Endothelial cell (in vitro differentiated cells): ENCODE results near the gene SDHC. TPM values are rescaled to one million over a fixed set of nuclear protein-coding genes. Genes with fewer than 3 reads are reported as not detected.

ENCODE experiments used
- DNase-seq: peaks from one replicate; pipeline ENCODE4 v3.0.0; 2021; ENCODE audit warnings: low spot score
- H3K27ac Mint-ChIP-seq: one replicate; pipeline ENCODE4 v1.8.0; 2021; ENCODE audit warnings: mixed read lengths, inconsistent platforms; ENCODE audit not compliant: unreplicated experiment
- H3K27me3 Mint-ChIP-seq: one replicate; pipeline ENCODE4 v1.8.0; 2021; ENCODE audit warnings: mild to moderate bottlenecking, moderate library complexity, mixed read lengths, inconsistent platforms; ENCODE audit not compliant: unreplicated experiment
- H3K36me3 Mint-ChIP-seq: one replicate; pipeline ENCODE4 v1.8.0; 2021; ENCODE audit warnings: mild to moderate bottlenecking, low read depth, mixed read lengths, inconsistent platforms; ENCODE audit not compliant: unreplicated experiment
- H3K4me1 Mint-ChIP-seq: one replicate; pipeline ENCODE4 v1.8.0; 2021; ENCODE audit warnings: mild to moderate bottlenecking, mixed read lengths, inconsistent platforms; ENCODE audit not compliant: unreplicated experiment
- H3K4me3 Mint-ChIP-seq: one replicate; pipeline ENCODE4 v1.8.0; 2021; ENCODE audit warnings: mild to moderate bottlenecking, mixed read lengths, inconsistent platforms; ENCODE audit not compliant: unreplicated experiment
- H3K9me3 Mint-ChIP-seq: one replicate; pipeline ENCODE4 v1.8.0; 2021; ENCODE audit warnings: mixed read lengths, inconsistent platforms; ENCODE audit not compliant: unreplicated experiment
- CTCF ChIP-seq: fragments of 200-600 bp; sonication (generic); IDR thresholded peaks from one replicate; pipeline ENCODE4 v1.5.0; 2021; ENCODE audit warnings: antibody characterized with exemption; ENCODE audit not compliant: unreplicated experiment
- total RNA-seq: library from RNA; stranded (reverse); fragmentation: NEBNext Ultra II Directional; extraction: Animal tissue kit (Norgen Biotek cat#: 25700); gene quantifications from one replicate; pipeline ENCODE4 v1.2.1, GENCODE V29; 2021; ENCODE audit not compliant: unreplicated experiment

Gene SDHC
- total RNA-seq, 1 donor from 2014 or later: 180 TPM

GRCh38 chr1:161273402-161273801, 40.8 kb upstream of the SDHC start:
- no peak for DNase-seq

GRCh38 chr1:161274874-161275273, 39.3 kb upstream of the SDHC start:
- Mint-ChIP-seq H3K27me3 (no peaks in the 10 kb centered on the region), H3K4me3 (no peak overlapping the region)

More at GRCh38 chr1:161273402-161273801, 40.8 kb upstream of the SDHC start:
- no peaks in the 10 kb centered on the region for H3K9me3 Mint-ChIP-seq
- H3K27me3 Mint-ChIP-seq: no peaks in the 10 kb centered on the region
- no peaks in the 10 kb centered on the region for H3K36me3 Mint-ChIP-seq
- no peak for TF ChIP-seq CTCF
- H3K4me3 Mint-ChIP-seq: no peak overlapping the region
- H3K27ac Mint-ChIP-seq: no peak overlapping the region
- H3K4me1 Mint-ChIP-seq: no peaks in the 10 kb centered on the region

GRCh38 chr1:161282991-161283390, 31.2 kb upstream of the SDHC start:
- DNase-seq: no peak
- Mint-ChIP-seq H3K27ac (no peak overlapping the region), H3K36me3 (peaks cover 10% of the 10 kb centered on the region), H3K27me3 (peaks cover 6% of the 10 kb centered on the region), H3K4me3 (peak overlapping the region; percentile 10), H3K4me1 (peaks cover 12% of the 10 kb centered on the region), H3K9me3 (no peaks in the 10 kb centered on the region)
- no peak for TF ChIP-seq CTCF

More at GRCh38 chr1:161274874-161275273, 39.3 kb upstream of the SDHC start:
- Mint-ChIP-seq H3K4me1 (no peaks in the 10 kb centered on the region), H3K27ac (no peak overlapping the region), H3K36me3 (no peaks in the 10 kb centered on the region), H3K9me3 (no peaks in the 10 kb centered on the region)
- no peak for DNase-seq
- TF ChIP-seq CTCF: no peak

GRCh38 chr1:161285113-161285512, 29.1 kb upstream of the SDHC start:
- DNase-seq: no peak
- peaks cover 6% of the 10 kb centered on the region for H3K27me3 Mint-ChIP-seq
- peaks cover 14% of the 10 kb centered on the region for H3K4me1 Mint-ChIP-seq
- no peak for TF ChIP-seq CTCF
- no peak overlapping the region for H3K27ac Mint-ChIP-seq
- peaks cover 10% of the 10 kb centered on the region for H3K36me3 Mint-ChIP-seq
- no peaks in the 10 kb centered on the region for H3K9me3 Mint-ChIP-seq
- H3K4me3 Mint-ChIP-seq: no peak overlapping the region

- H3K4me3 Mint-ChIP-seq: no peak overlapping the region
- peaks cover 3% of the 10 kb centered on the region for H3K27me3 Mint-ChIP-seq
- no peaks in the 10 kb centered on the region for H3K9me3 Mint-ChIP-seq
- no peak overlapping the region for H3K27ac Mint-ChIP-seq
- H3K36me3 Mint-ChIP-seq: peaks cover 10% of the 10 kb centered on the region
- H3K4me1 Mint-ChIP-seq: peaks cover 14% of the 10 kb centered on the region
- DNase-seq: no peak
- TF ChIP-seq CTCF: no peak
These were observed 28.7 kb upstream of the SDHC start for GRCh38 chr1:161285521-161285920.
